Stimulated activated CD4-positive, alpha-beta T cell treated with anti-CD3 and anti-CD28 coated beads, Interleukin-4, amount 100 ng/mL, for 1 hour (primary cell): ENCODE data around the gene CA6.
"Not testable (repeated sequence)": the region's sequence is repeated elsewhere in the genome, so short reads cannot be mapped to it uniquely, and the experiment has no call there.

Experiments
- DNase-seq: peaks from one replicate; pipeline ENCODE4 v3.0.0-alpha.2; 2020

Gene CA6

GRCh38 chr1:8945568-8945967, at the start of gene CA6:
Gene CA6 (plus strand): TSS chr1:8945868. CDS start chr1:8945887, 19 bp downstream.
- DNase-seq = no peak

- not testable (repeated sequence) for DNase-seq
These were observed 48.9 kb upstream of the CA6 start for GRCh38 chr1:8896775-8897174.

- DNase-seq = not testable (repeated sequence)
These were observed 48.2 kb upstream of the CA6 start for GRCh38 chr1:8897505-8897904.

GRCh38 chr1:8898418-8898817, 47.2 kb upstream of the CA6 start:
- not testable (repeated sequence) for DNase-seq

GRCh38 chr1:8899046-8899445, 46.6 kb upstream of the CA6 start:
- no peak for DNase-seq

- DNase-seq = not testable (repeated sequence)
These were observed 45.0 kb upstream of the CA6 start for GRCh38 chr1:8900684-8901083.

GRCh38 chr1:8902765-8903164, 42.9 kb upstream of the CA6 start:
- DNase-seq = no peak

- DNase-seq = no peak
These were observed 42.3 kb upstream of the CA6 start for GRCh38 chr1:8903410-8903809.

- no peak for DNase-seq
These were observed 41.6 kb upstream of the CA6 start for GRCh38 chr1:8903908-8904650.

GRCh38 chr1:8905582-8906191, 40.0 kb upstream of the CA6 start:
- DNase-seq = no peak

GRCh38 chr1:8908388-8909151, 37.1 kb upstream of the CA6 start:
- no peak for DNase-seq

GRCh38 chr1:8910331-8910730, 35.3 kb upstream of the CA6 start:
- DNase-seq = no peak

GRCh38 chr1:8910914-8911313, 34.8 kb upstream of the CA6 start:
- DNase-seq = no peak

- DNase-seq = no peak
These were observed 34.0 kb upstream of the CA6 start for GRCh38 chr1:8911416-8912309.

GRCh38 chr1:8913457-8913856, 32.2 kb upstream of the CA6 start:
- DNase-seq = no peak

GRCh38 chr1:8914466-8914865, 31.2 kb upstream of the CA6 start:
- DNase-seq = no peak

GRCh38 chr1:8915446-8915845, 30.2 kb upstream of the CA6 start:
- DNase-seq = no peak

GRCh38 chr1:8917536-8917935, 28.1 kb upstream of the CA6 start:
- not testable (repeated sequence) for DNase-seq

- DNase-seq = no peak
These were observed 22.7 kb upstream of the CA6 start for GRCh38 chr1:8922962-8923361.

GRCh38 chr1:8925406-8925805, 20.3 kb upstream of the CA6 start:
- DNase-seq = no peak

GRCh38 chr1:8925960-8926359, 19.7 kb upstream of the CA6 start:
- DNase-seq = no peak

- no peak for DNase-seq
These were observed 18.7 kb upstream of the CA6 start for GRCh38 chr1:8926707-8927694.
